Measurements from ENCODE around the gene PRKD1.
"Not testable (repeated sequence)": the region's sequence is repeated elsewhere in the genome, so short reads cannot be mapped to it uniquely, and the experiment has no call there.

Gene PRKD1

GRCh38 chr14:29789475-29789874, 138.2 kb downstream of the PRKD1 start:
- no peak for DNase-seq

DNA sequence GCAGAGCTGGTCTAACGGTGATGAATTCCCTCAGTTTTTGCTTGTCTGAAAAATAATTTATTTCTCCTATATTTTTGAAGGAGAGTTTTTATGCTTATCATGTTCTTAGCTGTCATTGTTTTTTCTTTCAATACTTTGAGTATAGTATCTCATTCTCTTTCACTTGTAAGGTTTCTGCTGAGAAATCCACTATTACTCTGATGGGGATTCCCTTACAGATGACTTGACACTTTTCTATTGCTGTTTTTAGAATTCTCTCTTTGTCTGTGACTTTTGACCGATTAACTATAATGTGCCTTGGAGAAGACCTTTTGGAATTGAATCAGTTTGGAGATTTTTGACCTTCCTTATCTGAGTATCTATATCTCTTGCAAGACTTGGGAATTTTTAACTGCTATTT, 139.6 kb downstream of the PRKD1 start:
- DNase-seq, result no peak

DNA sequence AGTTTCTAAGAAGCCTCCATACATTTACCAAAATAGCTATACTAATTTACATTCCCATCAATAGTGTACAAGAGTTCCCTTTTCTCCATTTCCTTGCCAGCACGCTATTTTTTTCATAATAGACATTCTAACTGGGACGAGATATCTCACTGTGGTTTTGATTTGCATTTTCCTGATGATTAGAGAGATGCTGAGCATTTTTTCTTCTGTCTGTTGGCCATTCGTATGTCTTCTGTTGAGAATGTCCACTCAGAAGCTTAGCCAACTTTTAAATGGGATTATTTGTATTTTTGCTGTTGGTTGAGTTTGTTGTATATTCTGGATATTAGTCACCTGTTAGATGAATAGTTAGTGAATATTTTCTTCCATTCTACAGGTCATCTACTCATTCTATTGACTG, 144.1 kb downstream of the PRKD1 start:
- DNase-seq, result no peak

GRCh38 chr14:29782041-29782440, 145.6 kb downstream of the PRKD1 start:
- no peak for DNase-seq

DNA sequence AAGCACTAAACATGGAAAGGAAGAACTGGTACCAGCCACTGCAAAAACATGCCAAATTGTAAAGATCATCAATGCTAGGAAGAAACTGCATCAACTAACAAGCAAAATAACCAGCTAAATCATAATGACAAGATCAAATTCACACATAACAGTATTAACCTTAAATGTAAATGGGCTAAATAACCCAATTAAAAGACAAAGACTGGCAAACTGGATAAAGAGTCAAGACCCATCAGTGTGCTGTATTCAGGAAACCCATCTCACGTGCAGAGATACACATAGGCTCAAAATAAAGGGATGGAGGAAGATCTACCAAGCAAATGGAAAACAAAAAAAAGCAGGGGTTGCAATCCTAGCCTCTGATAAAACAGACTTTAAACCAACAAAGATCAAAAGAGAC, 150.5 kb downstream of the PRKD1 start:
- not testable (repeated sequence) for DNase-seq

DNA sequence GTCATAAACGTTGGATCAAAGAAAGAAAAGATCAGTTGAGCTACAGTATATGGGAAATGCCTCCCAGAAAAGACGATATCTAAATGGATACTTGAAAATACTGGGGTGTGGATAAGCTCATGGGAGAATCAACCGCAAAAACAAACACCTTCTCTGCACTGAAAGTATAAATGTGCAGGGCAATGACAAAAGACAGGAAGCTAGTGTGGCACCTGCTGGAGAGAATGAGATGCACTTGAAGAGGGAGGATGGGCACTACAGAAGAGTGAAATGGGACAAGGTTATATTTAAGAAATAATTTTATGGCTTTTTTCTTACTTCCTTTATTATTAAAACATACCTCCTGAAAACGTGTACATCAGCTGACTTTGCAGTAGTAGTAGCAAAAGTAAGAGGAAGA, 153.7 kb downstream of the PRKD1 start:
- peak; percentile 77 for DNase-seq

DNA sequence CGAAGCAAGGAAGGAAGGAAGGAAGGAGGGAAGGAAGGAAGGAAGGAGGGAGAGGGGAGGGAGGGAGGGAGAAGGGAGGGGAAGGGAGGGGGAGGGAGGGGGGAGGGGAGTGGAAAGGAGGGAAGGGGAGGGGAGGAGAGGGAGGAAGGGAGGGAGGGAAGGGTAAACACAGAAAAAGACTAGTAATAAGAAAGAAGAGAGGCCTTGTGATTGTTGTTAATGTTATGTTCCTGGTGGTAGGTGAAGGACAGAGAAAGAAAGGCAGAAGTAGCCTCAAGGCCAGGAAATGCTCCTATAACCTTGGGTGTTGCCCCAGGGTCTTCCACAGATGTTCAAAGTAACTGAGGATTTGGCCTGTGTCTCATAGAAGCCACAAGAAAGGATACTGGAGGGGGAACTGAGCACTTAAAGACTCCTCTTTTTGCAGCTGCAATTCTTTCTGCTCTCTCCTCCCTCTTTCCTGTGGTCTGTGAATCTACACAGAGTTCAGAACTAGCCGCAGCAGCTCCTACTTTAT, 164.2 kb downstream of the PRKD1 start:
- DNase-seq, result no peak

GRCh38 chr14:29759521-29760340, 167.9 kb downstream of the PRKD1 start:
- DNase-seq, result no peak

GRCh38 chr14:29757711-29758233, 169.9 kb downstream of the PRKD1 start:
- no peak for DNase-seq

DNA sequence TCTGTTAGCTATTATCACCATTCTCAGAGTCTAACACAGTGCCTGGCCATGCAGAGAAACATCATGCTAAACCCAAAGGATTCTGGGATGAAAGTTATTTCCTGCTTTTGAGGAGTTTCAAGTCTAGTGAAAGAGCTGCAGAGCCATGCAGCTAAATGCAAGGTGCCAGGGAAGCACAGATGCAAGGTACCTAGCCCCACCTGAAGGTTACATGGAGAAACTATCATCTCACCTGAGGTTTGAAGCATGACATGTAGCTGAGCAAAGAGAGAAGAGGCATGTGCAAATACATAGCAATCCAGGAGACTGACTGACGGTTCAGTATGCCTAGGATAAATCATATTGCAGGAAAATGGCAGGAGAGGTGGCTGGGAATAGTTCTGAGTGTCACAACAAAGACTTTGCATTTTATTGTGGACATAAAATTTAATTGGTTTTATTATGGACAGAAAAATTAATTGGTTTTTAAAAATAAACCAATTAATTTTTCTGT, 170.4 kb downstream of the PRKD1 start:
- peak; percentile 25 for DNase-seq

DNA sequence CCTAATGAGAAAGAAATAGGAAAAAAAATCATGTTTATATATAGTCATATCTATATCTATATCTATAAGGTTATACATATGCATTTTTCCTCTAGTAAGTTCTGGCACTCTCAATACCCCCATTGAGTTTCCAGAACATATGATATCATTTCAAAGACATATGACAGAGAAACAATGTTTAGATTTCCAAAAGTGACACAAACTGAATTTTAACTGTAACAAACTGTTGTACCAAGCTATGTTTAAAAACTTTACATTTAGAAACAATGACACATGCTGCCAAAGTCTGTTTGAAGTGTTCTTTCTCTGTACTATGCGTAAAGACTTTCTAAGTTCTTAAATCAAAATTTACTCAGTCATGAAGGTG, 171.6 kb downstream of the PRKD1 start:
- no peak for DNase-seq

- peak; percentile 38 for DNase-seq
Observed at GRCh38 chr14:29755311-29756018, 172.2 kb downstream of the PRKD1 start.

DNA sequence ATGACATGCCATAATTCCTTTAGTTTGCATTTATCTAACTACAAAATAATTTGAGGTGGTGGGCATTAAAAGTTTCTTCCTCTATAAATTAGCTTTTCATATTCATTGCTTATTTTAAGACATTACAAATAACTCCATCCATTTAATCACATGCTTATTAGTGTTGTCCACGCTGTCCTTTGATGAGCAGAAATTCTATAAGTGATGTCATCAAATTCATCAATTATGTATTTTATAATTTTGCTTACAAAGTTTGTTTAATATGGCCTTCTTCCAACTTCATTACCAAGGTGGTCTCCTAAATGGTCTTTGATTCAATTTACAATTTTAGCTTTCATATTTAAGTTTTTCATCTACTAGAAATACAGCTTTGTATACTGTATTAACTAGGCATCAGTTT, 173.5 kb downstream of the PRKD1 start:
- no peak for DNase-seq

DNA sequence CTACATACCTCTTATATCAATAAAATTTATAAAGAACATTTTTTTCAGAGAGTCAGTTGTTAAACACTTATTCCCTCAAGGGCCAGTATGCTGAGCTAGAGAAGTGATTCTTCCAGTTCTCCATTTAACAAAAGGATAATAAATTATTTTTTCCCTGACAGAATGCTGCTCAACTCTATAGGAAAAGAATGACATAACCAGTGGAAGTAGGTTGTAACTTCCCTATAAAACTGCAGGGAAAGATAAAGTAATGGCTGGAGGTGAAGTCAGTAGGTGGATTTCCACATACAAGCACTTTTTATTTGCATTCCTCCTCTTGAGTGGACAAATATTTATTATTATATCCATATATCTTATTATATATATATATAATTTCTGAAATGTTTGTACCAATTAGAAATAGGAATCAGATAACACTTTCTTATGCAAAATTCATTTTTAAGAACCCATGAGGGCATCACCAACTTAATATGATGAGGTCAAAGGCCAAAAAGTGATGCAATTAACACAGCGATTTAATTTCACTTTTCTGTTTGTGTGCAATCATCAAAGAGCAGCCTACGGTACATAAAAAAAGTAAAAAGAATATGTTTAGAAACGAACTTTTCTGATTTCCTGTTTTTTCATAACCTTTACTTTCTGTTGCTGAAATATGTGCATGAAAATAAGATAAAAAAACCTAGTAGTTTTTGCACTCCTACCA, 175.3 kb downstream of the PRKD1 start:
- DNase-seq, result no peak

GRCh38 chr14:29749829-29750228, 177.8 kb downstream of the PRKD1 start:
- DNase-seq, result no peak

GRCh38 chr14:29749327-29749726, 178.3 kb downstream of the PRKD1 start:
- no peak for DNase-seq

DNA sequence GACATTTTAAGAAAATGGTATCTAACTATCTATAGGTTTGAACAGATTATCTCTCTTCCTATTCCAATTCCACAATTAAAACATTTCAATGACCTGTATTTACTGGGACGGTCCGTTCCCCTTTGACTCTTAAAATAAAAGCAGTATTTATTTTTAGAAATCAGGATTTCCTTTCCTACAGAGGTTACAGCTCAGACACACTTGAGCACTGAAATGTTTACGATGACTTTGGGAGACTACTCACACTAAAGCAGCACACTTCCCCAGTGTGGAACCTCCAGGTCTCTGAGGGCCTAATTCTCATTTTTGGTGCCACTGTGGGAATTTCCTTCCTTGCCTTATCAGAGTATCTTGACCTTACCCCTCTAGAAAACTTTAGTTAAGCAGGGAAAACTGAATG, 181.8 kb downstream of the PRKD1 start:
- no peak for DNase-seq

- no peak for DNase-seq
Observed at GRCh38 chr14:29743531-29743930, 184.1 kb downstream of the PRKD1 start.

DNA sequence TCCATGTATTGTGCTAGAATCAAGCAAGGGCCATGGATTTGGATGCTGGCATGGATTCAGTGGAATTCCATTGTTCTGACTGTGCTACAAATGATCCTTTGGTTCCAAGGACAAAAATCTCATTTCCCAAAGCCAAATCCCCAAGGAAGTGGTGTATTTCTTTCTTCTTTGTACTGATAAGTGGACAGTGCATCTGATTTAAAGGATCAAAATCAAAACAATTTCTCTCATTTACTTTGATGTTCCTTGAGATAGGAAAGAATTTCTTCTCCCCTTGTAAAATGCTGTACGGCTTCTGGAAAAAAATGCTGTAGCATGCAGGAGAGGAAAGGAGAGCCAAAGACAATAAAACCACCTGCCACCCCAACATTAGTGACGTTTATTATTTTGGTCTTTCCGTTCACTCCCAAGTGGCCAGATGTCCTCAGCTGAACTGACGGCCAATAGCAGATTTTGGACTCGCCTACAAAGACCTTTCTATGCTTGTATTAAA, 185.7 kb downstream of the PRKD1 start:
- no peak for DNase-seq

DNA sequence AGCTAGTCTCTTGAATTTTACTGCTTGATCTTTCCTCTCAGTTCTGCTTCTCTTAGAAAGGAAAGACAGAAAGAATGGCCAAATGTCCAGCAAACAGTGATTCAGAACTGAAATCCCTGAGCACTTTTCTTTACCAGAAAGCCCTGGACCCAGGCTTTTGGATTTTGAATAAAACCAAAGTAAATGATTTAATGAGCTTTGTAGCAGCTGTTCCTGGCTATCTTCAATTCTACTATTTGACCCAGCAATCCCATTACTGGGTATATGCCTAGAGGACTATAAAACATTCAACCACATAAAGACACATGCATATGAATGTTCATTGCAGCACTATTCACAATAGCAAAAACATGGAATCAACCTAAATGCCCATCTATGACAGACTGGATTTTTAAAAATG, 187.2 kb downstream of the PRKD1 start:
- DNase-seq, result no peak

- no peak for DNase-seq
Observed at GRCh38 chr14:29738950-29739349, 188.7 kb downstream of the PRKD1 start.

DNA sequence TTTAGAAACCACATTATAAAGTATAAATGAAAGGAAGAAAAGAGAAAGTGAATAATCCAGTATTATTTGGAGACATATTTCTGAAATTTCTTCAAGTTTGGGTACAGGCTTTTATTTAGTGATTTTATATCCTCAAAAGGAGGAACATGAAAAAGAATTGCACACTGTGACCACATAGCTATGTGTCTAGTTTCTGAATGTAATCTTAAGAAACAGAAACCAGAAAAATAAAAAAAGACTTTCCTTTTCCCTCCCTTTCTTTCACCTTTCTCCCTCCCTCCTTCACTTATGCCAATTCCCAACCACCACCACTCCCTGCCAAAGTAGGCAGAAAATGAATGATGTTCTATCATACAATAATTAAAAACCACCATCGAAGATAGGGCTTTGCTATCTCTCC, 189.6 kb downstream of the PRKD1 start:
- no peak for DNase-seq

- no peak for DNase-seq
Observed at GRCh38 chr14:29735459-29735858, 192.2 kb downstream of the PRKD1 start.
